WTC11 (cell line): ENCODE data around the gene GRIN1.

Experiments
- FOXJ3 ChIP-seq: sonication (generic); formaldehyde crosslinking; IDR thresholded peaks from 2 replicates; pipeline ENCODE4 v1.9.0; 2021; ENCODE audit warnings: missing genetic modification reagents, mild to moderate bottlenecking, borderline replicate concordance
- NR1H2 ChIP-seq: sonication (generic); formaldehyde crosslinking; IDR thresholded peaks from 2 replicates; pipeline ENCODE4 v1.9.0; 2021; ENCODE audit warnings: mild to moderate bottlenecking, moderate library complexity, missing genetic modification reagents
- ZNF232 ChIP-seq: sonication (generic); formaldehyde crosslinking; IDR thresholded peaks from 2 replicates; pipeline ENCODE4 v1.8.0; 2022; ENCODE audit warnings: mild to moderate bottlenecking, missing genetic modification reagents
- TF ChIP-seq, protein P1 (sequence below): fragments of 200-600 bp; IDR thresholded peaks from 2 replicates; pipeline ENCODE4 v1.8.0; 2022; ENCODE audit warnings: antibody characterized with exemption
- TF ChIP-seq, protein P2 (sequence below): sonication (generic); formaldehyde crosslinking; IDR thresholded peaks from 2 replicates; pipeline ENCODE4 v1.8.0; 2022; ENCODE audit warnings: mild to moderate bottlenecking, missing genetic modification reagents

DNA sequence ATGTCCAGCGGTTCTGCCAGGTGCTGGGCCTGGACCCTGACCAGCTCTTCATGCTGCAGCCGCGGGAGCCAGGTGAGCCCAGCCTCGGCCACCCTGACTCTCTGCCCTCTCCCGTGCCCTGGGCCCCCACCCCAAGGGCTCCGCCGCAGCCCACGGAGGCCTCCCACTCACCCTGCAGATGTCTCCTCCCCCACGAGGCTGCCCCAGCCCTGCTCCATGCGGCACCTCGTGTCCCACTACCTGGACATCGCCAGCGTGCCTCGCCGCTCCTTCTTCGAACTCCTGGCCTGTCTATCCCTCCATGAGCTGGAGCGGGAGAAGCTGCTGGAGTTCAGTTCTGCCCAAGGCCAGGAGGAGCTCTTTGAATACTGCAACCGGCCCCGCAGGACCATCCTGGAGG is 75.7 kb downstream of the GRIN1 start:
- TF ChIP-seq NR1H2 (CRISPR knock-in tag): no peak
- TF ChIP-seq, protein P1, sequence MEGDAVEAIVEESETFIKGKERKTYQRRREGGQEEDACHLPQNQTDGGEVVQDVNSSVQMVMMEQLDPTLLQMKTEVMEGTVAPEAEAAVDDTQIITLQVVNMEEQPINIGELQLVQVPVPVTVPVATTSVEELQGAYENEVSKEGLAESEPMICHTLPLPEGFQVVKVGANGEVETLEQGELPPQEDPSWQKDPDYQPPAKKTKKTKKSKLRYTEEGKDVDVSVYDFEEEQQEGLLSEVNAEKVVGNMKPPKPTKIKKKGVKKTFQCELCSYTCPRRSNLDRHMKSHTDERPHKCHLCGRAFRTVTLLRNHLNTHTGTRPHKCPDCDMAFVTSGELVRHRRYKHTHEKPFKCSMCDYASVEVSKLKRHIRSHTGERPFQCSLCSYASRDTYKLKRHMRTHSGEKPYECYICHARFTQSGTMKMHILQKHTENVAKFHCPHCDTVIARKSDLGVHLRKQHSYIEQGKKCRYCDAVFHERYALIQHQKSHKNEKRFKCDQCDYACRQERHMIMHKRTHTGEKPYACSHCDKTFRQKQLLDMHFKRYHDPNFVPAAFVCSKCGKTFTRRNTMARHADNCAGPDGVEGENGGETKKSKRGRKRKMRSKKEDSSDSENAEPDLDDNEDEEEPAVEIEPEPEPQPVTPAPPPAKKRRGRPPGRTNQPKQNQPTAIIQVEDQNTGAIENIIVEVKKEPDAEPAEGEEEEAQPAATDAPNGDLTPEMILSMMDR: no peak
- TF ChIP-seq ZNF232: no peak
- TF ChIP-seq, protein P2, sequence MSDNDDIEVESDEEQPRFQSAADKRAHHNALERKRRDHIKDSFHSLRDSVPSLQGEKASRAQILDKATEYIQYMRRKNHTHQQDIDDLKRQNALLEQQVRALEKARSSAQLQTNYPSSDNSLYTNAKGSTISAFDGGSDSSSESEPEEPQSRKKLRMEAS (CRISPR knock-in tag): no peak
- no peak for TF ChIP-seq FOXJ3 (CRISPR knock-in tag)
